Measurements from ENCODE around the gene GPR12. TPM values are rescaled to one million over a fixed set of nuclear protein-coding genes. Genes with fewer than 3 reads are reported as not detected.
"Not testable (repeated sequence)": the region's sequence is repeated elsewhere in the genome, so short reads cannot be mapped to it uniquely, and the experiment has no call there.

GPR12 gene
- total RNA-seq, 1 donor from 2014 or later, result not detected

DNA sequence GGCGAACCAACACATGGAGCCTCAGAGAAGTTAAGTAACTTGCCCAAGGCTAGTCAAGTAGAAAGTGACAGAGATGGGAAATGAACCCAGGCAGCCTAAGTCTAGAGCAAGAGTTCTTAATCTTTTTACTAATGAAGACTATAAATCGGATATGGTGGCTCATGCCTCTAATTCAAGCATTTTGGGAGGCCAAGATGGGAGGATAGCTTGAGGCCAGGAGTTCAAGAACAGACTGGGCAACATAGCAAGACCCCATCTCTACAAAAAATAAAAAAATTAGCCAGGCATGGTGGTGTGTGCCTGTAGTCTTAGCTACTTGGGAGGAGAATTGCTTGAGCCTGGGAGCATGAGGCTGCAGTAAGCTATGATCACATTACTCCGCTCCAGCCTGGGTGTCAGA, 10.7 kb downstream of the GPR12 start:
- no peaks in the 10 kb centered on the region for H3K9me3 ChIP-seq (ENCODE audit: control insufficient read depth in 3 of 3, low read length in 3 of 3)
- H3K27me3 ChIP-seq (ENCODE audit: control insufficient read depth in 3 of 3, insufficient read depth in 3 of 3, low read length in 3 of 3), result peaks cover 0 to 13% (median 0%) of the 10 kb centered on the region in 3 donors
- H3K4me3 ChIP-seq (ENCODE audit: low read length in 3 of 3), result no peak overlapping the region
- no peaks in the 10 kb centered on the region for H3K4me1 ChIP-seq (ENCODE audit: control insufficient read depth in 3 of 3, insufficient read depth in 3 of 3, low read length in 3 of 3)
- H3K36me3 ChIP-seq (ENCODE audit: control insufficient read depth in 3 of 3, insufficient read depth in 3 of 3, low read length in 3 of 3), result no peaks in the 10 kb centered on the region
- no peak overlapping the region for H3K27ac ChIP-seq (ENCODE audit: low read depth, low read length)
- no peak overlapping the region for H3K9ac ChIP-seq (ENCODE audit: low read depth in 1 of 3, low read length in 3 of 3)

DNA sequence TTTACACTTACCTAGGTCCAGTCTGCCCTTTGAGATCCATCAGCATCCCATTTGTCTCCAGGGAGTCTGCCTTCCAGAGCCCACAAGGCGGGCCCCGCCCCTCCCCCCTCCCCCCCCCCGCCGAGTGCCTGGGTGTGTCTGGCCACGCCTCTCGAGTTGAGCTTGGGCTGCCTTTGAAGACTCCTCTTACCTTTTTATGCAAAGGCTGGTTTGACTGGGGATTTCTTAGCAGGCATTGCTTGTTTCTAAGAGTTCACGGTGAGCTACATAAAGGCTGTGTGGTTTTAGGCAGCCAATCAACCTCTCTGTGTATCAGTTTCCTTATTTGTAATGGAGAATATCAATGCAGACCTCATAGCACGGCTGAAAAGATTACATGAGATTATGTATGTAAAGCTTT, 11.3 kb downstream of the GPR12 start:
- Histone ChIP-seq H3K27me3 (ENCODE audit: control insufficient read depth in 3 of 3, insufficient read depth in 3 of 3, low read length in 3 of 3) (peaks cover 0 to 18% (median 0%) of the 10 kb centered on the region in 3 donors), H3K36me3 (ENCODE audit: control insufficient read depth in 3 of 3, insufficient read depth in 3 of 3, low read length in 3 of 3) (no peaks in the 10 kb centered on the region), H3K9me3 (ENCODE audit: control insufficient read depth in 3 of 3, low read length in 3 of 3) (no peaks in the 10 kb centered on the region), H3K4me3 (ENCODE audit: low read length in 3 of 3) (no peak overlapping the region), H3K9ac (ENCODE audit: low read depth in 1 of 3, low read length in 3 of 3) (no peak overlapping the region), H3K4me1 (ENCODE audit: control insufficient read depth in 3 of 3, insufficient read depth in 3 of 3, low read length in 3 of 3) (no peaks in the 10 kb centered on the region), H3K27ac (ENCODE audit: low read depth, low read length) (no peak overlapping the region)

DNA sequence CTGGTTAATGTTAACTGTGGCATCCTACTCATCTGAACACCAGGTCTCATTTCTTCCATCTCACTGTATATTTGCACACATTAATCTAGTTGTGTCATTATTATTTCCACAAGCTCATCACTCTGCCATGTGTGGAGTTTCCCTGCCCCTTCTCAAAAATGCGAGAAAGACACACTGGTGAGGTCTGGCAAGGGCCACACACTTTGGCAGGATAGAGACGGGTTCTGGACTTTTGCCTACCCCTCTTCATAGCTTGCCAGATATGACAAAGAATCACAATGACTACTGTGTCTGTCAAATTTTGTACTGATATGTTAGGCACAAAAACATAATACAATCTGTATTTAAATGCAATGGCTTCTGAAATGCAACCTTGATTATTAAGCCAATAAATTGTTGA, 12.9 kb downstream of the GPR12 start:
- Histone ChIP-seq H3K9ac (ENCODE audit: low read depth in 1 of 3, low read length in 3 of 3) (no peak overlapping the region), H3K9me3 (ENCODE audit: control insufficient read depth in 3 of 3, low read length in 3 of 3) (no peaks in the 10 kb centered on the region), H3K36me3 (ENCODE audit: control insufficient read depth in 3 of 3, insufficient read depth in 3 of 3, low read length in 3 of 3) (no peaks in the 10 kb centered on the region), H3K4me3 (ENCODE audit: low read length in 3 of 3) (no peak overlapping the region), H3K27me3 (ENCODE audit: control insufficient read depth in 3 of 3, insufficient read depth in 3 of 3, low read length in 3 of 3) (peaks cover 5 to 23% (median 6%) of the 10 kb centered on the region in 3 donors), H3K4me1 (ENCODE audit: control insufficient read depth in 3 of 3, insufficient read depth in 3 of 3, low read length in 3 of 3) (no peaks in the 10 kb centered on the region), H3K27ac (ENCODE audit: low read depth, low read length) (no peak overlapping the region)

DNA sequence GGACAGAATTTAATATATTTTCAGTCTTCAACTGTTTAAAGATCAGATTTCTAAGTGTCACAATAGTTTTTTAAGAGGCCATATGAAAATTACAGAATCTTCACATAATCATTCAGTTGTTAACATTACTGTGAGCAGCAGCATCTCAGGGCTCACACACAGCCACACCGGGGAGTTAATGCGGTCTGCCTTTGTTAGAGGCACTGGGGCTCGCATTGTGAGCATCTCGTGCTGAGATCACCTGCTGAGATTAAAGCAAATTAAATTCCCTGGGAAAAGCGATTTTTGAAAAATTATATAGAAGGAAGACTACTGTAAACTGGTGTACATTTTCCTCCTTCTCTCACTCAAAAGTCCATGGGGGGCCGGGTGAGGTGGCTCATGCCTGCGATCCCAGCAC, 16.6 kb downstream of the GPR12 start:
- Histone ChIP-seq H3K27ac (ENCODE audit: low read depth, low read length) (no peak overlapping the region), H3K9ac (ENCODE audit: low read depth in 1 of 3, low read length in 3 of 3) (no peak overlapping the region), H3K9me3 (ENCODE audit: control insufficient read depth in 3 of 3, low read length in 3 of 3) (no peaks in the 10 kb centered on the region), H3K4me3 (ENCODE audit: low read length in 3 of 3) (no peak overlapping the region), H3K27me3 (ENCODE audit: control insufficient read depth in 3 of 3, insufficient read depth in 3 of 3, low read length in 3 of 3) (peaks cover 13 to 27% (median 18%) of the 10 kb centered on the region in 3 donors), H3K4me1 (ENCODE audit: control insufficient read depth in 3 of 3, insufficient read depth in 3 of 3, low read length in 3 of 3) (no peaks in the 10 kb centered on the region), H3K36me3 (ENCODE audit: control insufficient read depth in 3 of 3, insufficient read depth in 3 of 3, low read length in 3 of 3) (no peaks in the 10 kb centered on the region)

DNA sequence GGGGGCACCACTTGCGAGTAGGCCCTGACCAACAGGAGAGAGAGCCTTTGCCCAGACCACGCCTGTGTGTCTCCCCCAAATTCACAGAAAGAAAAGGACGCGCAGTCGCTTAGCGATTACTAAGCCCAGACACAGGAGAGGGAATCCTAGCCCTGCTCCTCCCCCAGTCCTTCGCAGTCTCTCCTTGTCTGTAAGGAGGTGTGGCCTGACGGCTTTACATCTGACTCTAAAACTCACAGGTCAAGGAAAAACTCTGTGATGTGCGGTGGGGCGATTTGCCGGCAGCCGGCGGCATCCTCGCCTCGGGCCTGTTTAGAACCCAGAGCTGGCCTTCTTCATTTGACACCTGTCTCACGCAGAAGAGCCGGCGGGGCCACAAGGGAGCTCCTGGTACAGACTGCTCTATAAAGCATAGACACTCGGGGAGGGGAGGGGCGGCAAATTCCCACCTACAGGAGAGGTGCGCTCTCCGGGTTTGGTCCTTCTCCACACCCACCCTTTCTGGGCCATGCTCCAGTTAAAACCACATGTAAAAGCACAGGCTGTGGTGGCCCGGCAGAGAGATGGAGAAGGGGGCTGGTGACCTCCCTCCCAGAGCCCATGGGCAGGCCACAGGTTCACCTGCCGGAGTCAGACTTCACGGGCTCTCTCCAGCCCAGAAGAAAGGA, 17.8 kb downstream of the GPR12 start:
- Histone ChIP-seq H3K27ac (ENCODE audit: low read depth, low read length) (no peak overlapping the region), H3K4me3 (ENCODE audit: low read length in 3 of 3) (no peak overlapping the region), H3K27me3 (ENCODE audit: control insufficient read depth in 3 of 3, insufficient read depth in 3 of 3, low read length in 3 of 3) (peaks cover 13 to 27% (median 18%) of the 10 kb centered on the region in 3 donors), H3K9me3 (ENCODE audit: control insufficient read depth in 3 of 3, low read length in 3 of 3) (no peaks in the 10 kb centered on the region), H3K4me1 (ENCODE audit: control insufficient read depth in 3 of 3, insufficient read depth in 3 of 3, low read length in 3 of 3) (no peaks in the 10 kb centered on the region), H3K9ac (ENCODE audit: low read depth in 1 of 3, low read length in 3 of 3) (no peak overlapping the region), H3K36me3 (ENCODE audit: control insufficient read depth in 3 of 3, insufficient read depth in 3 of 3, low read length in 3 of 3) (no peaks in the 10 kb centered on the region)

DNA sequence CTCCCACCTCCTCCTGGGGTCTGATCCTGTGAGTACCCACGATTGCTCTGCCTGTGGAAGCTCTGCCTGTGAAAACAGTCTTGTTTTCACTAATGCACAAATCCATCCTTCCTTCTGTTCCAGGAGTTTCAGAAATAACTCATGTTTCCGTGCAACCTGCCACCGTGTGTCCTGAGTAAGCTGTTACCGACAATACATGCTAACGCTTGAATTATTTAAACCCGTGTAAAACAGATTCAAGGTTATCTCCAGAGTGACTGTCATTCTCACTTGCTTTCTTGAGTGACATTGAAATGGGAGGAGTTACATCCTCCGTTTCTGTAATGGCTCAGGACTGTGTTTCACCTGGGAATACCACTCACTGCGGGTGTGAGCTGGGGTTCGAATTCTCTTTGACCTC, 24.9 kb downstream of the GPR12 start:
- Histone ChIP-seq H3K36me3 (ENCODE audit: control insufficient read depth in 3 of 3, insufficient read depth in 3 of 3, low read length in 3 of 3) (no peaks in the 10 kb centered on the region), H3K9me3 (ENCODE audit: control insufficient read depth in 3 of 3, low read length in 3 of 3) (no peaks in the 10 kb centered on the region), H3K4me3 (ENCODE audit: low read length in 3 of 3) (no peak overlapping the region), H3K27me3 (ENCODE audit: control insufficient read depth in 3 of 3, insufficient read depth in 3 of 3, low read length in 3 of 3) (no peaks in the 10 kb centered on the region), H3K27ac (ENCODE audit: low read depth, low read length) (no peak overlapping the region), H3K9ac (ENCODE audit: low read depth in 1 of 3, low read length in 3 of 3) (no peak overlapping the region), H3K4me1 (ENCODE audit: control insufficient read depth in 3 of 3, insufficient read depth in 3 of 3, low read length in 3 of 3) (no peaks in the 10 kb centered on the region)

DNA sequence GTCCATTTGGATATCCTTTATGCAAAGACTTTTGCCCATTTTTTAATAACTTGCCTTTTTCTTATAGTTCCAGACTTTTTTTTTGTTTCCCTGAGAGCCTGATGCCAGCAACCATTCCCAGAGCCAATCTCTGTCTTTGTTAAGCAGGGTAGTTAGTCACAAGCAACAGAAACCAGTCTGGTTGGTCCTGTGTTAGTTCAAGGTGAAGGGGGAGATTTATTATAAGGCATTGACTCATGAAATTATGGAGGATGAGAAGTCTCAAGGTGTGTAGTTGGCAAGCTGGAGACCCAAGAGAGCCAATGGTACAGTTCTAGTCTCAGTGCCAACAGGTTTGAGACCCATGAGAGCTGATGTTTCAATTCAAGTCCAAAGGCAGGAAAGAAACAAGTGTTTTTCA, 33.0 kb downstream of the GPR12 start:
- Histone ChIP-seq H3K27ac (ENCODE audit: low read depth, low read length) (no peak overlapping the region), H3K4me1 (ENCODE audit: control insufficient read depth in 3 of 3, insufficient read depth in 3 of 3, low read length in 3 of 3) (peaks cover 0 to 2% (median 0%) of the 10 kb centered on the region in 3 donors), H3K27me3 (ENCODE audit: control insufficient read depth in 3 of 3, insufficient read depth in 3 of 3, low read length in 3 of 3) (no peaks in the 10 kb centered on the region), H3K4me3 (ENCODE audit: low read length in 3 of 3) (no peak overlapping the region), H3K36me3 (ENCODE audit: control insufficient read depth in 3 of 3, insufficient read depth in 3 of 3, low read length in 3 of 3) (no peaks in the 10 kb centered on the region), H3K9me3 (ENCODE audit: control insufficient read depth in 3 of 3, low read length in 3 of 3) (no peaks in the 10 kb centered on the region), H3K9ac (ENCODE audit: low read depth in 1 of 3, low read length in 3 of 3) (no peak overlapping the region)

DNA sequence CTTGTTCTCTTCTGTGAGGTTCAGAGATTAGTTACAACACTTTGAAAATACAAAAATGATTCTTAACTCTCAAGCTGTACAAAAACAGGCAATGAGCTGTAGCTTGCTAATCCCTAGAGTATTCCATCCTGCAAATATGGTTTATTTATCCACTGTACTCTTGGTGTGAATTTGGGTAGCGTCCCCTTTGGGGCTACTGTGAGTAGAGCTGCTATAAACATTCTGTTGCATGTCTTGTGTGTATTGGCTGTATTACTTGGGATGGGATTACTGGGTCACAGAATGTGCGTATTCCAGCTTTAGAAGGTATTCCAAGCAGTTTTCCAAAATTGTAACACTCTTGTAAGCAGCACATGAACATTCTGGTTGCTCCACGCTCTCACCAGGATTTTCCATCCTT, 33.5 kb downstream of the GPR12 start:
- H3K4me3 ChIP-seq (ENCODE audit: low read length in 3 of 3), result no peak overlapping the region
- no peaks in the 10 kb centered on the region for H3K27me3 ChIP-seq (ENCODE audit: control insufficient read depth in 3 of 3, insufficient read depth in 3 of 3, low read length in 3 of 3)
- H3K27ac ChIP-seq (ENCODE audit: low read depth, low read length), result no peak overlapping the region
- no peaks in the 10 kb centered on the region for H3K36me3 ChIP-seq (ENCODE audit: control insufficient read depth in 3 of 3, insufficient read depth in 3 of 3, low read length in 3 of 3)
- peaks cover 0 to 2% (median 0%) of the 10 kb centered on the region in 3 donors for H3K4me1 ChIP-seq (ENCODE audit: control insufficient read depth in 3 of 3, insufficient read depth in 3 of 3, low read length in 3 of 3)
- H3K9ac ChIP-seq (ENCODE audit: low read depth in 1 of 3, low read length in 3 of 3), result no peak overlapping the region
- no peaks in the 10 kb centered on the region for H3K9me3 ChIP-seq (ENCODE audit: control insufficient read depth in 3 of 3, low read length in 3 of 3)

DNA sequence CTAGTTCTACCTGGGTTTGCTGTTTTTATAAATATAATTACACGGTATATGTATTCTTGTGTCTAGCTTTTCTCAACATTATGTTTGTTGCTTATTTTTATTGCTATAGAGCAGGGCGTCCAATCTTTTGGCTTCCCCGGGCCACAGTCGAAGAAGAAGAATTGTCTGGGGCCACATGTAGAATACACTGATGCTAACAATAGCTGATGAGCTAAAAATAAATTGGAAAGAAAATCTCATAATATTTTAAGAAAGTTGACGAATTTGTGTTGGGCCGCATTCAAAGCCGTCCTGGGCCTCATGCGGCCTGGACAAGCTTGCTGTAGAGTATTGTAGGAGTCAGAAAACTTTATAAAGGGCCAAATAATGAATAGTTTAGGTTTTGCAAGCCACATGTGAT, 33.9 kb downstream of the GPR12 start:
- Histone ChIP-seq H3K36me3 (ENCODE audit: control insufficient read depth in 3 of 3, insufficient read depth in 3 of 3, low read length in 3 of 3) (no peaks in the 10 kb centered on the region), H3K4me1 (ENCODE audit: control insufficient read depth in 3 of 3, insufficient read depth in 3 of 3, low read length in 3 of 3) (peaks cover 0 to 2% (median 0%) of the 10 kb centered on the region in 3 donors), H3K27ac (ENCODE audit: low read depth, low read length) (no peak overlapping the region)

DNA sequence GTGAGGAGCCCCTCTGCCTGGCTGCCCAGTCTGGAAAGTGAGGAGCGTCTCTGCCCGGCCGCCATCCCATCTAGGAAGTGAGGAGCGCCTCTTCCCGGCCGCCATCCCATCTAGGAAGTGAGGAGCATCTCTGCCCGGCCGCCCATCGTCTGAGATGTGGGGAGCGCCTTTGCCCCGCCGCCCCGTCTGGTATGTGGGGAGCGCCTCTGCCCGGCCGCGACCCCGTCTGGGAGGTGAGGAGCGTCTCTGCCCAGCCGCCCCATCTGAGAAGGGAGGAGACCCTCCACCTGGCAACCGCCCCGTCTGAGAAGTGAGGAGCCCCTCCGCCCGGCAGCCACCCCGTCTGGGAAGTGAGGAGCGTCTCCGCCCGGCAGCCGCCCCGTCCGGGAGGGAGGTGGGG, 37.0 kb downstream of the GPR12 start:
- H3K27ac ChIP-seq (ENCODE audit: low read depth, low read length); H3K27me3 ChIP-seq (ENCODE audit: control insufficient read depth in 3 of 3, insufficient read depth in 3 of 3, low read length in 3 of 3); H3K9ac ChIP-seq (ENCODE audit: low read depth in 1 of 3, low read length in 3 of 3); H3K4me1 ChIP-seq (ENCODE audit: control insufficient read depth in 3 of 3, insufficient read depth in 3 of 3, low read length in 3 of 3); H3K9me3 ChIP-seq (ENCODE audit: control insufficient read depth in 3 of 3, low read length in 3 of 3); H3K36me3 ChIP-seq (ENCODE audit: control insufficient read depth in 3 of 3, insufficient read depth in 3 of 3, low read length in 3 of 3); H3K4me3 ChIP-seq (ENCODE audit: low read length in 3 of 3): not testable (repeated sequence)

More for the DNA sequence above, 33.9 kb downstream of the GPR12 start:
- Histone ChIP-seq H3K4me3 (ENCODE audit: low read length in 3 of 3) (no peak overlapping the region), H3K27me3 (ENCODE audit: control insufficient read depth in 3 of 3, insufficient read depth in 3 of 3, low read length in 3 of 3) (no peaks in the 10 kb centered on the region), H3K9me3 (ENCODE audit: control insufficient read depth in 3 of 3, low read length in 3 of 3) (no peaks in the 10 kb centered on the region), H3K9ac (ENCODE audit: low read depth in 1 of 3, low read length in 3 of 3) (no peak overlapping the region)
